ENCODE results near the gene NEURL1B.

NEURL1B gene

DNA sequence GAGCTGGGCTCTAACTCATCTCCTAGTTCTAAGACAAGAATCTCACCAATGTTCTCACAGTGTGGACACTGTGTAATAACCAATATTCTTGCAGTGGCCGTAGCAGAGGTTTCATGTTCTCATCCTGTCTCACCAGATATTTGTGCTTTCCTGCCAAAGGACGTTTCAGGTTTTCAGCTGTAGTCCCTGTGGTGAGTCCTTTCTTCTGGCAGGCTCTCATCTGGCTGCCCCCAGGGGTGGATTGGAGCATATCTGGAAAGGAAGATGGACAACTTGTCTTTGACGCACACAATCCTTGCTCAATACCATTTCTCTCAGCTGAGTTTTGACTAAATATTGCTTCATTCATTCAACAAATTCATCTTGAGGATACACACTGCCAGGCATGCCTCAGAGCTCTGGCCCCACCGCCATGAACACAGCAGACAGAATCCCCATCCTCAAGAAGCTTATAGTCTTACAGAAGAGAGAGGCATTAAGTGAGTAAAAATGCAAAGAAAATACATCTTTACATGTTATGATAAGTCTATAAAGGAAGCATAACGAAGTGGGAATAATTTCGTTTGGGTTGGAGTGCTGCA is 33.8 kb upstream of the NEURL1B start:
- DNase-seq (ENCODE audit: low read depth in 1 of 2, low spot score in 1 of 2), result no peak

DNA sequence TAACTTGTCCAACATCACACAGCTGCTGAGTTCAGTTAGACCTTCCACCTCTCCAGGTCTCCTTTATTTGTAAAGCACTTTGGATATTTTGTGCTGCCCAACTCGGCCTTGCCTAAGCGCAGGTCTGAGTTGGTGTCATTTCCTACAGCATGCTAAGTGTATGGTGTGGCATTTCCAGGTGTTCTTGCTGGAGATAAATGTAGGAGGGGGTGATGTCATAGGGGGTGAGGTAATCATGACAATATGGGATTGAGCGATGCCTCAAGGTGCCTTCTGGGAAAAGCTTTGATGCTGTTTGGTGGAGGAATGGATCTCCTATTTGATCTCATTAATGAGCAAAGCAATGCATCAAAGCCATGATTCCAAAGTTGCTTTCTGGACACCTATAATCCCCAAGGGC is 32.3 kb upstream of the NEURL1B start:
- DNase-seq (ENCODE audit: low read depth in 1 of 2, low spot score in 1 of 2), result no peak

DNA sequence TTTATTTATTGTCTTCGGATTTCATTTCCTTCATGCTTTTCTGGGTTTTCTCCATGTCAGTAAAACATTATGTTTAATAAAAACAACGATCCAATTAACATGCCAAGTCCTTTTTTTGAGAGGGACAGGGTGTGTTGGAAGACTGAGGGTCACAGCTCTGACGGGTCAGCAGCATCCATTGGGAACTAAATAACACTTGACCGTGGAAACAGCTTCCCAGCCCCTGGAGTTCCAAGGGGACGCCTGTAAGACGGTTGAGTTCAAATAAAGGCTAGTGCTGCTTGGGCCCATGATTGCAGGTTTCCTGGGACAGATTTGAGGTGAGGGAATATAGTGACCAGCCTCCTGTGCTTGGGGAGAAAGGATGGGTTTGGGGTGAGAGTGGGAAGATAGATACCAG is 30.4 kb upstream of the NEURL1B start:
- DNase-seq (ENCODE audit: low read depth in 1 of 2, low spot score in 1 of 2), result no peak

DNA sequence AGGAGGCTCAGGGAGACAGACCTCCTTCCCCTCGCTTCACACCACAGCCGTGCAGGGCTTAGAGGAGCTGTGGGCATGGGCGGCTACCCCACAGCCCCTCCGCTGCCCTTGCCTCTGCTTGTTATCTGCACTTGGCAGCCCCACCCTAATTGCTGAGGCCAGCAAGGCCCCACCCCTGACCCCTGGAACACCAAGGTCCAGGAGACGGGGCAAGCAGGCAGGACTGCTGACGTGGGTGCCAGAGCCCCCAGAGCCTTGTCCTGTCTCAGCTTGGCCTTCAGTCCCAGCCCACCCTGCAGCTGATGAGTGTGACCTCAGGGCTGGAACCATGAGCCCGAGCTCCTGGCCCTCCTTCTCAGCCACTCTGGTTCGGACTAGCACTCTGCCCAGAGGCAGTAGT is 29.1 kb upstream of the NEURL1B start:
- no peak for DNase-seq (ENCODE audit: low read depth in 1 of 2, low spot score in 1 of 2)

- no peak for DNase-seq (ENCODE audit: low read depth in 1 of 2, low spot score in 1 of 2)
Observed at GRCh38 chr5:172612771-172613170, 28.3 kb upstream of the NEURL1B start.

- no peak for DNase-seq (ENCODE audit: low read depth in 1 of 2, low spot score in 1 of 2)
Observed at GRCh38 chr5:172616136-172616535, 24.9 kb upstream of the NEURL1B start.

- DNase-seq (ENCODE audit: low read depth in 1 of 2, low spot score in 1 of 2), result no peak
Observed at GRCh38 chr5:172616730-172617129, 24.3 kb upstream of the NEURL1B start.

DNA sequence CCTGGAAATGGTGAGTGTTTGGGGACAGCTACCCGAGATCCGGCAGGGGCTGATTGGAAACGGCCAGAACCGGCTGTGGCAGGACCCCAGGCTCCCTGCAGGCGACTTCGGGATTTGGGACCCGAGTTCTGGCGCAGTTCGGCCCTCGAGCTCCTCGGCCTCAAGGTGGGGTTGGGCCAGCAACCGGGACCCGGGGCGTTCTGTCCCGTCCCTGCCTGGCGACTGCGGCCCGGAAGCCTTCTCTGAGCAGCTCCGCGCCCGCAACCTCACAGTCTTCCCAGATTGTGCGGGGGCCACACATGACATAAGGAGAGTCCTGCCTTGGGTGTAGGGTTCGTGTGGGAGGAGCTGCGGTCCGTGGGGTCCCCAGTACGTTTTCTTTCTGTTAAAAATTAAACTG is 23.2 kb upstream of the NEURL1B start:
- no peak for DNase-seq (ENCODE audit: low read depth in 1 of 2, low spot score in 1 of 2)

DNA sequence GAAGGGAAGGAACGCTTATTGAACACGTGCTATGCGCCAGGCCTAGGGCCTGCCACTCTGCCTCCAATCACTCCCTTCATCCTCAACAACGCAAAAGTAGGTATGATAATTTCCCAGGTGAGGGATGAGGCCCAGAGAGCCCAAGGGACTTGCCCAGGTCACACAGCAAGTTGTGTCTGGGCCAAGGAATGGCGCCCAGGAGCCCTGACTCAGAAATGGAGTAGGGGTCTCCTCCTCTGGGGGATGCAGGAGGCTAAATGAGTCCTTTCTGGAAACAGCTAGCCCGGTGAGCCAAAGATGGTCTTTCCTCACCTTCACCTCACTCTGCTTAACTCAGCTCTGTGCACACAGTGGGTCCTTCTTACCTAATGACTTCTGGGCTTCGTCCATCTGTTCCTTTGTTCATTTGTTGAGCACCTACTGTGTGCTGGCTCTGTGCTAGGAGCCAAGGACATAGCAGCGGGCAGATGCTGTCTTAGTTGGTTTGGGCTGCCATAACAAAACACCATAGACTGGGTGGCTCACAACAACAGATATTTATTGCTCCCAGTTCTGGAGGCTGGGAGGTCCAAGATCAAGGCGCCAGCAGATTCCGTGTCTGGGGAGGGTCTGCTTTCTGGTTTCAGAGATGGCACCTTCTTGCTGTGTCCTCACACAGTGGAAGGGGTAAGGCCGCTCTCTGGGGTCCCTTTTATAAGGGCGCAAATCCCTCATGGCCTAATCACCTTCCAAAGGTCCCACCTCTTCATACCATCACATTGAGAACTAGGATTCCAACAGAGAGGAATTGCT is 22.3 kb upstream of the NEURL1B start:
- DNase-seq (ENCODE audit: low read depth in 1 of 2, low spot score in 1 of 2), result no peak

- no peak for DNase-seq (ENCODE audit: low read depth in 1 of 2, low spot score in 1 of 2)
Observed at GRCh38 chr5:172620506-172620905, 20.6 kb upstream of the NEURL1B start.

DNA sequence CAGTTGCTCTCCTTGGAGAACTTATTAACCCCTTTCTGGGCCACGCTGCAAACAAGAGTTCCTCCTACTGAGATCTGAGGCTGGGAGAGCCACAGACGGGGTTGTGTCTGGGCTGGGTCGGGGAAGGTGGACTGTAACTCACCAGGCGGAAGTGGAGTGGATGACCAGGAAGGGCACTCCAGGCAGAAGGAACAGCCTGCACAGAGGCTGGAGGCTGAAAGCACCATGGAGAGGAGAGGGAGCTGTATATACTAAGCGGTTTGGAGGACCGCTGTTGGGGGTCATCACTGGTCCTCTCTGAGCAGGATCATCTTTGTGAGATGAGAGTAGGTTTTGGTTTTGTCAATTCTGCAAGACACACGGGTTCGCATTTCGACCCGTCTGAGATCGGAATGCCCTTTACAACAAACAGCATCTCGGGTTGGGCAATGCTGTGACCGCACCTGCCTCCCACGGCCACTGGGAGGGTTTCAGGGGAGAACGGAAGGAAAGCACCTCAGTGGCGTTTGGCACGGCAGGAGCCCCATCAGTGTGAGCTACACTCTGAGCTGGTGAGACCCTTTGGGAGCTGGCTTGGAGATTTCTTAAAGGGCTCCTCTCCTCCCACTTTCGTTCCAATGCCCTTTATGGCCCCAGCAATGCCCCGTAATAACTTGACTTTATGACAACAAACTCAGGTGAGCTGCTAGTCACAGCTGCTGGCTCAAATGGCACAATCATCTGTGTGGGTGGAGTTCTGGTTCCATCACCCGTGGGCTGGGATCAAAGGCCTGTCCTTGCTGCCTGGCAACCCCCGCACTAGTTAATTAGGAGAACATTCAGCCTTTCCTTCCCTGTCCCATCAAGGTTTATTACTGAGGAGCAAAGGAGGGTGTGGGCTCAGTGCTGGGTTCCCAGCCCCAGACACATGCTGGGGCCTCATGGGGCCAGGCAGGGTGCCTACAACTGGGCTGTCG is 18.7 kb upstream of the NEURL1B start:
- DNase-seq (ENCODE audit: low read depth in 1 of 2, low spot score in 1 of 2), result no peak

DNA sequence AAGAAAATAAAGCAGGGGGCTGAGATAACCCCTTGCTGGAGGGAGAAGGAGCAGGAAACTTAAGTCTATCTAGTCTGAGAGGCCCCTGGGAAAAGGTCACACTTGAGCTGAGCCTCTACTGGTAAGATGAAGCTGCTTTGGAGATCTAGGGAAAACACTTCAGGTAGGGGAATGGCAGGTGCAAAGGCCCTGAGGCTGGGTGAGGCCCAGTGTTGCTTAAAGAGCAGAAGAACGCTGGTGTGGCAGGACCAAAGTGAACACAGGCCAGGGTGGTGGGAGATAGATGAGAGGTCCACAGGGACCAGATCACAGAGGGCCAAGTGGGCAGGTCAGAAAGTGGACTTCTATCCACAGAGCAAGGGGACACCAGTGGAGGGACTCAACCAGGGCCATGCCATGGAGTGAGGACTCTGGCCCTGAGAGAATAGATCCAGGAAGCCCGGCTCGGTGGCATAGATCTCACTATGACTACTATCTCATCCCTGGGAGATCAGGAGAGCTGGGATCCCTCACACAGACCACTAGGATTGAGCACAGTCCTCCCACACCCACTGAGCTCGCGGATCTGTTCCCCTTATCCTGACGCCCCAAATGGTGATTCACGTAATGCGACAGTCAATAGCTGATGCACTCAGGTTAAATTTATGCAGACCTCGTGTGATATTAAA is 17.6 kb upstream of the NEURL1B start:
- DNase-seq (ENCODE audit: low read depth in 1 of 2, low spot score in 1 of 2), result no peak

DNA sequence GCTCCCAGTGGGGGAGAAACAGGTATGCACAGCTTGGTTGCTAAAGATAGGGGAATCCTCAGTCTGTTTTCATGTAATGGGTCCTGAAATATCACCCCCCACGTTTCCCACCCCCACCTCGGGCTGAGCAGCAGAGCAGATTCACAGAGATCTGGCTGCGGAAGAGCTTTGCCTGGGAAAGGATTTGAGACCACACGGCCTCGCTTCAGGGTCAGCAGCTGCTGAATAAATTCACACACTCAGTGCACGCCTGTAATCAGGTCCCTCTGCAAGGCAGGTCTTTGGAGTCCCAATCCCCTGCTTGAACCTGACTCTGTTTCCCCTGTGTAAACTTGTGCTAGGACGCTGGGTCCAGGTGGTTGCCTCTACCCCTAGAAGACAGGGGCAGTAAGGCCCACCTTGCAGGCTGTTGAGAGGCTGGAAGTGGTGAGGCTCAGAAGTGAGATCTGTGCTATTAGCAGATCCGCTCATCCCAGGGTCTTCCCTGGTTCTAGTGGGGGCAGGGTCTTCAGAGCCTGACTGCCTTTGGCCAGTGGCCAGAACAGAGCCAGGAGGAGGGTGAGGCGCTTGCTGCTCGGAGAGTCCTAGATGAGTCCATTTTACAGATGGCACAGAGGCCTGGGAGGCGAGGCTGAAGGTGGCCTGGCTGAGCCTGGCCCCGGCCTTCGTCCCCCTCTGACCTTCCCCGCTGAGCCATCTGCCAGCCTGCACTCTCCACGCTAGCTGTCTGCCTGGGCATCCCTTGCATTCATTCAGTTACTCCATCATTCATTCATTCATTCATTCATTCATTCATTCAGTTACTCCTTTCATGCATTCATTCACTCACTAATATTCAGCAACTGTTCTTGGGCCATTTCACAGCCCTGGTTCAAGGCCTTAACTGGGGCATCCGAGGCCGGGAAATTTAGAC is 16.7 kb upstream of the NEURL1B start:
- DNase-seq (ENCODE audit: low read depth in 1 of 2, low spot score in 1 of 2), result no peak

- no peak for DNase-seq (ENCODE audit: low read depth in 1 of 2, low spot score in 1 of 2)
Observed at GRCh38 chr5:172624996-172625964, 15.8 kb upstream of the NEURL1B start.

GRCh38 chr5:172626031-172626581 is 15.0 kb upstream of the NEURL1B start:
- DNase-seq (ENCODE audit: low read depth in 1 of 2, low spot score in 1 of 2), result no peak

- DNase-seq (ENCODE audit: low read depth in 1 of 2, low spot score in 1 of 2), result no peak
Observed at GRCh38 chr5:172630082-172630481, 11.0 kb upstream of the NEURL1B start.

DNA sequence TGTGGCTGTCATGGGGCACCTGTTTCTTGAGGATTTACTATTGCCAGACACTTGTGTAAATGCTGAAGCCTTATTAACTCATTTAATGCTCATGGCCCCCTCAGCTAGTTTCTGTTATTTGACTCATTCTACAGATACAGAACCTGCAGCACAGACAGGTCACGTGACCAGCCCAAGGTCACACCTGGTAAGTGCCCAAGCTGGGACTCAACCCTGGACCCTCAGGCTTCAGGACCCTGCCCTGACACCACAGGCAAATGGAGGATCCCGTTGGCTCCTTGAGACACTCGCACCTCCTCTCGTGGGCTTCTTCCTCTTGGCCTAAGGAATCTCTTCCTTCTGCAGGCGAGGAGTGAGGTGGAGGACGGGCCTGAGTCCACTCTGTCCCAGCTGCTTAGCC is 10.6 kb upstream of the NEURL1B start:
- DNase-seq (ENCODE audit: low read depth in 1 of 2, low spot score in 1 of 2), result no peak

GRCh38 chr5:172630986-172631385 is 10.1 kb upstream of the NEURL1B start:
- no peak for DNase-seq (ENCODE audit: low read depth in 1 of 2, low spot score in 1 of 2)

All from activated CD4-positive, alpha-beta T cell treated with anti-CD3 and anti-CD28 coated beads, Interleukin-2, amount 50 U/mL, for 24 hours (primary cell).